ENCODE results near the gene RALY.

DNA sequence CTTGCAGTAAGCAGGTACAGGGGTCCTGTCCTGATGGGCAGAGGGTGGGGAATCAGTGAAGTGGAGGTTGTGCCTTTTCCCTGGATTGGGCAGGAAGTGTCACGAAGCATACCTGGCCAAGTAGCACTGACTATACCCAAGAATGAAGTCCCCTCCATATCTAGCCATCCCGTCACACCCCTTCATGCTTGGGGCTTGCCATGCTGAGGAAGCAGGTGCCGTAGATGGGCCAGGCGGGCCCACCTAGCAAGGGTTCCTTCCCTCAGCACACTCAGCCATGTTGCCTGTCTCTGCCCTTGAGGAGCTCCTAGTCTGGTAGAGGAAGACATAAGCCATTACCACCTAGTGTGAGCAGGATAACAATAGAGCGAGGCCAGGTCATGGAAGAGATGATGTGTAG lies 84.8 kb downstream of the RALY start:
- TF ChIP-seq POLR2A (IDR thresholded peaks at IDR 0.05; ENCODE audit: low read depth, low read length) (no peak), EZH2 (IDR thresholded peaks at IDR 0.05; ENCODE audit: borderline replicate concordance, low read depth, low read length, severe bottlenecking) (no peak), FOS (IDR thresholded peaks at IDR 0.05; ENCODE audit: borderline replicate concordance, insufficient read depth, low read length) (no peak), POLR2AphosphoS5 (IDR thresholded peaks at IDR 0.05; ENCODE audit: insufficient read depth, low read depth, low read length) (no peak), GATA2 (IDR thresholded peaks at IDR 0.05; ENCODE audit: insufficient read depth, insufficient read length, low read depth, low read length) (no peak), MAX (IDR thresholded peaks at IDR 0.05; ENCODE audit: insufficient read depth, insufficient read length) (no peak), JUN (IDR thresholded peaks at IDR 0.05; ENCODE audit: borderline replicate concordance, insufficient read depth, insufficient read length, low read depth) (no peak), MYC (IDR thresholded peaks at IDR 0.05; ENCODE audit: low read depth, low read length) (no peak)
- TF ChIP-seq, protein P1, sequence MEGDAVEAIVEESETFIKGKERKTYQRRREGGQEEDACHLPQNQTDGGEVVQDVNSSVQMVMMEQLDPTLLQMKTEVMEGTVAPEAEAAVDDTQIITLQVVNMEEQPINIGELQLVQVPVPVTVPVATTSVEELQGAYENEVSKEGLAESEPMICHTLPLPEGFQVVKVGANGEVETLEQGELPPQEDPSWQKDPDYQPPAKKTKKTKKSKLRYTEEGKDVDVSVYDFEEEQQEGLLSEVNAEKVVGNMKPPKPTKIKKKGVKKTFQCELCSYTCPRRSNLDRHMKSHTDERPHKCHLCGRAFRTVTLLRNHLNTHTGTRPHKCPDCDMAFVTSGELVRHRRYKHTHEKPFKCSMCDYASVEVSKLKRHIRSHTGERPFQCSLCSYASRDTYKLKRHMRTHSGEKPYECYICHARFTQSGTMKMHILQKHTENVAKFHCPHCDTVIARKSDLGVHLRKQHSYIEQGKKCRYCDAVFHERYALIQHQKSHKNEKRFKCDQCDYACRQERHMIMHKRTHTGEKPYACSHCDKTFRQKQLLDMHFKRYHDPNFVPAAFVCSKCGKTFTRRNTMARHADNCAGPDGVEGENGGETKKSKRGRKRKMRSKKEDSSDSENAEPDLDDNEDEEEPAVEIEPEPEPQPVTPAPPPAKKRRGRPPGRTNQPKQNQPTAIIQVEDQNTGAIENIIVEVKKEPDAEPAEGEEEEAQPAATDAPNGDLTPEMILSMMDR (IDR thresholded peaks at IDR 0.05; ENCODE audit: extremely low read depth in 1 of 2, insufficient read depth in 1 of 2, low read depth in 1 of 2, low read length in 2 of 2), result no peak

Data from endothelial cell of umbilical vein (primary cell).